Adipose tissue (tissue), 3 donors: Measurements from ENCODE around the gene ADH5. TPM values are rescaled to one million over a fixed set of nuclear protein-coding genes. Genes with fewer than 3 reads are reported as not detected.
"Not testable (repeated sequence)": the region's sequence is repeated elsewhere in the genome, so short reads cannot be mapped to it uniquely, and the experiment has no call there.

Experiments used
- H3K27ac ChIP-seq: one replicate; pipeline ENCODE4 v1.5.1; 2013; ENCODE audit warnings: low read depth, low read length
- WGBS, 3 donors: extraction: QIAGEN DNeasy Blood & Tissue Kit; methylation state at CpG; one replicate each; pipeline ENCODE4 v1.1.7; 2013; 5-methylcytosine and 5-hydroxymethylcytosine counted together
- polyA plus RNA-seq, 3 donors: library from polyadenylated mRNA; stranded (reverse); fragments of 200-250 nt; gene quantifications; one replicate each; pipeline ENCODE4 v1.2.3, GENCODE V29; 2013
- donor health status: healthy with polysubstance abuse.
- donor health status: Bipolar disorder and iron deficiency.
- donor health status: healthy.

Gene ADH5
- polyA plus RNA-seq, 3 donors, result 46.7 to 198 (median 170) TPM

- no peak overlapping the region for H3K27ac ChIP-seq
- 88 to 96% (median 91%) methylated on average over 2 of the region's 2 CpGs for WGBS, 3 donors
Observed at GRCh38 chr4:99058228-99058627, 30.4 kb downstream of the ADH5 start.

GRCh38 chr4:99054428-99054994 lies 34.1 kb downstream of the ADH5 start:
- H3K27ac ChIP-seq, result no peak overlapping the region
- WGBS, 3 donors, result 89 to 90% (median 89%) methylated on average over 3 of the region's 3 CpGs

- no peak overlapping the region for H3K27ac ChIP-seq
Observed at GRCh38 chr4:99052902-99053301, 35.7 kb downstream of the ADH5 start.

- WGBS, 3 donors, result 86 to 94% (median 88%) methylated on average over 2 of the region's 2 CpGs
- no peak overlapping the region for H3K27ac ChIP-seq
Observed at GRCh38 chr4:99047710-99048109, 40.9 kb downstream of the ADH5 start.

- 32 to 66% (median 33%) methylated on average over 2 of the region's 2 CpGs for WGBS, 3 donors
- H3K27ac ChIP-seq, result no peak overlapping the region
Observed at GRCh38 chr4:99043346-99043745, 45.2 kb downstream of the ADH5 start.

- H3K27ac ChIP-seq, result no peak overlapping the region
- 94 to 97% (median 95%) methylated on average over 1 of the region's 1 CpG for WGBS, 3 donors
Observed at GRCh38 chr4:99038213-99038612, 50.4 kb downstream of the ADH5 start.

- 93 to 99% (median 97%) methylated on average over 4 of the region's 4 CpGs for WGBS, 3 donors
Observed at GRCh38 chr4:99033956-99034355, 54.6 kb downstream of the ADH5 start.

GRCh38 chr4:99029852-99030251 lies 58.7 kb downstream of the ADH5 start:
- no peak overlapping the region for H3K27ac ChIP-seq
- 75 to 85% (median 79%) methylated on average over 3 of the region's 3 CpGs for WGBS, 3 donors

More at GRCh38 chr4:99033956-99034355, 54.6 kb downstream of the ADH5 start:
- no peak overlapping the region for H3K27ac ChIP-seq

- H3K27ac ChIP-seq, result no peak overlapping the region
- 0 to 89% (median 85%) methylated on average over 1 of the region's 1 CpG for WGBS, 3 donors
Observed at GRCh38 chr4:99029018-99029735, 59.4 kb downstream of the ADH5 start.

- H3K27ac ChIP-seq, result no peak overlapping the region
Observed at GRCh38 chr4:99028187-99028586, 60.4 kb downstream of the ADH5 start.

- 82 to 89% (median 83%) methylated on average over 2 of the region's 2 CpGs for WGBS, 3 donors
- H3K27ac ChIP-seq, result no peak overlapping the region
Observed at GRCh38 chr4:99027304-99027703, 61.3 kb downstream of the ADH5 start.

GRCh38 chr4:99025506-99025905 lies 63.1 kb downstream of the ADH5 start:
- H3K27ac ChIP-seq, result no peak overlapping the region
- 46 to 86% (median 85%) methylated on average over 1 of the region's 1 CpG for WGBS, 3 donors

GRCh38 chr4:99024481-99025275 lies 63.9 kb downstream of the ADH5 start:
- H3K27ac ChIP-seq, result no peak overlapping the region
- 67 to 88% (median 84%) methylated on average over 7 of the region's 7 CpGs for WGBS, 3 donors

GRCh38 chr4:99023800-99024251 lies 64.8 kb downstream of the ADH5 start:
- WGBS, 3 donors, result 53 to 90% (median 82%) methylated on average over 10 of the region's 10 CpGs

GRCh38 chr4:99022566-99022965 lies 66.0 kb downstream of the ADH5 start:
- WGBS, 3 donors, result 93 to 99% (median 97%) methylated on average over 9 of the region's 9 CpGs
- H3K27ac ChIP-seq, result no peak overlapping the region

More at GRCh38 chr4:99023800-99024251, 64.8 kb downstream of the ADH5 start:
- not testable (repeated sequence) for H3K27ac ChIP-seq

- no peak overlapping the region for H3K27ac ChIP-seq
- 97 to 99% (median 98%) methylated on average over 5 of the region's 5 CpGs for WGBS, 3 donors
Observed at GRCh38 chr4:99021386-99021785, 67.2 kb downstream of the ADH5 start.
